ENCODE data around the gene ACP4.
"Not testable (repeated sequence)": the region's sequence is repeated elsewhere in the genome, so short reads cannot be mapped to it uniquely, and the experiment has no call there.

Gene ACP4

GRCh38 chr19:50790396-50790795 is at the start of gene ACP4:
Gene ACP4 (plus strand): TSS chr19:50790415. CDS start chr19:50790415, 0 bp downstream.
- DNase-seq: no peak

GRCh38 chr19:50741179-50741933 is 48.9 kb upstream of the ACP4 start:
- DNase-seq: no peak

- DNase-seq: no peak
These were observed 46.7 kb upstream of the ACP4 start for GRCh38 chr19:50743537-50743936.

GRCh38 chr19:50745221-50745620 is 45.0 kb upstream of the ACP4 start:
- no peak for DNase-seq

GRCh38 chr19:50747141-50747540 is 43.1 kb upstream of the ACP4 start:
- not testable (repeated sequence) for DNase-seq

GRCh38 chr19:50749490-50749889 is 40.7 kb upstream of the ACP4 start:
- DNase-seq: no peak

- DNase-seq: no peak
These were observed 40.2 kb upstream of the ACP4 start for GRCh38 chr19:50750010-50750409.

- no peak for DNase-seq
These were observed 36.3 kb upstream of the ACP4 start for GRCh38 chr19:50753879-50754278.

- not testable (repeated sequence) for DNase-seq
These were observed 34.0 kb upstream of the ACP4 start for GRCh38 chr19:50756244-50756643.

- DNase-seq: not testable (repeated sequence)
These were observed 32.6 kb upstream of the ACP4 start for GRCh38 chr19:50757624-50758023.

- DNase-seq: not testable (repeated sequence)
These were observed 31.1 kb upstream of the ACP4 start for GRCh38 chr19:50759076-50759475.

- DNase-seq: no peak
These were observed 30.3 kb upstream of the ACP4 start for GRCh38 chr19:50759886-50760285.

GRCh38 chr19:50761501-50761900 is 28.7 kb upstream of the ACP4 start:
- DNase-seq: not testable (repeated sequence)

- DNase-seq: not testable (repeated sequence)
These were observed 26.7 kb upstream of the ACP4 start for GRCh38 chr19:50763521-50763920.

GRCh38 chr19:50764409-50764808 is 25.8 kb upstream of the ACP4 start:
- DNase-seq: no peak

- not testable (repeated sequence) for DNase-seq
These were observed 23.5 kb upstream of the ACP4 start for GRCh38 chr19:50766746-50767145.

- DNase-seq: not testable (repeated sequence)
These were observed 23.0 kb upstream of the ACP4 start for GRCh38 chr19:50767263-50767662.

GRCh38 chr19:50768277-50768676 is 21.9 kb upstream of the ACP4 start:
- DNase-seq: no peak

GRCh38 chr19:50770164-50770563 is 20.1 kb upstream of the ACP4 start, which contains the start of gene GPR32:
Gene GPR32 (plus strand): TSS chr19:50770464. CDS start chr19:50770601, 137 bp downstream.
- not testable (repeated sequence) for DNase-seq

- DNase-seq: no peak
These were observed 19.3 kb upstream of the ACP4 start for GRCh38 chr19:50770888-50771287.

GRCh38 chr19:50772476-50772875 is 17.7 kb upstream of the ACP4 start:
- no peak for DNase-seq

GRCh38 chr19:50772912-50773311 is 17.3 kb upstream of the ACP4 start:
- DNase-seq: not testable (repeated sequence)

GRCh38 chr19:50773454-50773853 is 16.8 kb upstream of the ACP4 start:
- not testable (repeated sequence) for DNase-seq

GRCh38 chr19:50776131-50776530 is 14.1 kb upstream of the ACP4 start:
- no peak for DNase-seq

GRCh38 chr19:50777261-50777660 is 13.0 kb upstream of the ACP4 start:
- DNase-seq: no peak
